Neural cell (in vitro differentiated cells): ENCODE results near the gene CXCL16. TPM values are rescaled to one million over a fixed set of nuclear protein-coding genes. Genes with fewer than 3 reads are reported as not detected.
A peak's percentile ranks its signal among the peaks of the same experiment; 100 is the strongest.

Experiments used
- H2AFZ ChIP-seq: fragments of 200-600, 300-800 bp; sonication (generic), shearing (Covaris generic); 2 replicates; pipeline ENCODE4 v1.6.0; 2014; ENCODE audit warnings: low read depth, mild to moderate bottlenecking, antibody characterized with exemption, low read length, moderate library complexity
- H3F3A ChIP-seq: fragments of 200-600 bp; shearing (Covaris generic); 2 replicates; pipeline ENCODE4 v1.6.1; 2016; ENCODE audit warnings: mild to moderate bottlenecking, moderate library complexity, mixed read lengths, antibody characterized with exemption, low read length; ENCODE audit not compliant: insufficient read depth, poor library complexity, severe bottlenecking
- H3K27ac ChIP-seq: fragments of 200-600, 300-800 bp; sonication (generic), shearing (Covaris generic); 2 replicates; pipeline ENCODE4 v1.5.1; 2014; ENCODE audit warnings: mild to moderate bottlenecking, low read length, moderate library complexity
- H3K27me3 ChIP-seq: fragments of 300-800, 200-600 bp; sonication (generic), shearing (Covaris generic); 2 replicates; pipeline ENCODE4 v1.6.0; 2014; ENCODE audit warnings: mild to moderate bottlenecking, low read depth, low read length, moderate library complexity; ENCODE audit not compliant: insufficient read depth
- H3K36me3 ChIP-seq: fragments of 300-800, 200-600 bp; sonication (generic), shearing (Covaris generic); 2 replicates; pipeline ENCODE4 v1.5.1; 2014; ENCODE audit warnings: mild to moderate bottlenecking, antibody characterized with exemption, low read length, moderate library complexity; ENCODE audit not compliant: insufficient read depth
- H3K4me2 ChIP-seq: fragments of 300-800, 200-600 bp; sonication (generic), shearing (Covaris generic); 2 replicates; pipeline ENCODE4 v1.6.0; 2014; ENCODE audit warnings: mild to moderate bottlenecking, low read length
- H3K4me3 ChIP-seq: fragments of 300-800, 200-600 bp; sonication (generic), shearing (Covaris generic); 2 replicates; pipeline ENCODE4 v1.5.1; 2014; ENCODE audit warnings: mild to moderate bottlenecking, low read length, moderate library complexity
- H3K79me2 ChIP-seq: fragments of 200-600 bp; shearing (Covaris generic); replicated peaks from 2 replicates; pipeline ENCODE4 v1.6.0; 2014; ENCODE audit warnings: mild to moderate bottlenecking, low read length, moderate library complexity; ENCODE audit not compliant: insufficient read depth
- H3K9ac ChIP-seq: fragments of 300-800, 200-600 bp; sonication (generic), shearing (Covaris generic); 2 replicates; pipeline ENCODE4 v1.6.1; 2016; ENCODE audit warnings: mild to moderate bottlenecking, low read length, mixed read lengths
- H3K9me2 ChIP-seq: fragments of 200-600 bp; shearing (Covaris generic); 2 replicates; pipeline ENCODE4 v1.6.1; 2016; ENCODE audit warnings: mild to moderate bottlenecking, low read length, mixed read lengths; ENCODE audit not compliant: insufficient read depth
- H3K9me3 ChIP-seq: fragments of 200-600, 300-800 bp; sonication (generic), shearing (Covaris generic); 2 replicates; pipeline ENCODE4 v1.6.1; 2016; ENCODE audit warnings: mild to moderate bottlenecking, mixed run types, low read length, moderate library complexity, mixed read lengths
- H4K20me1 ChIP-seq: fragments of 200-600 bp; shearing (Covaris generic); 2 replicates; pipeline ENCODE4 v1.6.1; 2016; ENCODE audit warnings: mild to moderate bottlenecking, mixed run types; ENCODE audit not compliant: insufficient read depth
- CTCF ChIP-seq: fragments of 450-650 bp; IDR thresholded peaks from 2 replicates; pipeline ENCODE4 v1.5.1; 2014; ENCODE audit warnings: antibody characterized with exemption, mild to moderate bottlenecking, moderate library complexity; ENCODE audit not compliant: poor library complexity, severe bottlenecking
- EP300 ChIP-seq: fragments of 450-650 bp; conservative IDR thresholded peaks from 2 replicates; pipeline ENCODE4 v1.6.1; 2014; ENCODE audit warnings: antibody characterized with exemption, mild to moderate bottlenecking, moderate library complexity; ENCODE audit not compliant: poor library complexity, severe bottlenecking
- EZH2 ChIP-seq: fragments of 200-600, 300-800 bp; shearing (Covaris generic), sonication (generic); IDR thresholded peaks from 2 replicates; pipeline ENCODE4 v1.6.1; 2014; ENCODE audit warnings: antibody characterized with exemption, low read length, borderline replicate concordance, mild to moderate bottlenecking; ENCODE audit not compliant: insufficient read depth, poor library complexity, severe bottlenecking
- MXI1 ChIP-seq: fragments of 450-650 bp; conservative IDR thresholded peaks from 2 replicates; pipeline ENCODE4 v1.6.1; 2014; ENCODE audit warnings: antibody characterized with exemption, mild to moderate bottlenecking; ENCODE audit not compliant: poor library complexity, severe bottlenecking
- POLR2AphosphoS5 ChIP-seq: IDR thresholded peaks from 2 replicates; pipeline ENCODE4 v1.6.1; 2012
- RAD21 ChIP-seq: fragments of 450-650 bp; conservative IDR thresholded peaks from 2 replicates; pipeline ENCODE4 v1.6.1; 2014; ENCODE audit warnings: antibody characterized with exemption, mild to moderate bottlenecking, moderate library complexity
- SMC3 ChIP-seq: fragments of 450-650 bp; conservative IDR thresholded peaks from 2 replicates; pipeline ENCODE4 v1.6.1; 2014; ENCODE audit warnings: antibody characterized with exemption, mild to moderate bottlenecking, moderate library complexity; ENCODE audit not compliant: poor library complexity
- TAF1 ChIP-seq: IDR thresholded peaks from 2 replicates; pipeline ENCODE4 v1.6.1; 2012; ENCODE audit warnings: low read depth
- polyA plus RNA-seq: library from polyadenylated mRNA; depleted of rRNA; stranded (reverse); fragments of >200 nt; gene quantifications from 2 replicates; pipeline ENCODE4 v1.2.3, GENCODE V29; 2014
- TF ChIP-seq, protein P1 (sequence below): IDR thresholded peaks from 2 replicates; pipeline ENCODE4 v1.6.1; 2012; ENCODE audit warnings: borderline replicate concordance

CXCL16 gene
- polyA plus RNA-seq, 1 donor from 2014 or later: not detected

DNA sequence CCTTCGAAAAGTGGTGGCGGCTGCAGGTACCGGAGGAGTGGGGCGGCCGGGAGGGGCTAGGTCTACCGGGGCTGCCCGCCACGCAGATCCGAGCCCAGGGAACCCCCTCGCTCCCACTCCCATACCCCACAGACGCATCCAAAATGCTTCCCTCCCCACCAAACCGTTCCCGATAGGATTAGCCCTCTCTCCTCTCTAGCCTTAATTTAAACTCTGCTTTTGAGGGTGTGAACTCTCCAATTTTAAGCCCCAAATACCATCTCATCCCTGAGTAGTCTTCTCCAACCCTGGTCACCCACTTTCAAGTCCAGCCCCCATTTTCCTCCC is 260 bp upstream of the CXCL16 start:
- TF ChIP-seq TAF1 (no peak), MXI1 (no peak), POLR2AphosphoS5 (no peak), EZH2 (no peak), CTCF (no peak), SMC3 (no peak), RAD21 (no peak), EP300 (no peak)
- TF ChIP-seq, protein P1, sequence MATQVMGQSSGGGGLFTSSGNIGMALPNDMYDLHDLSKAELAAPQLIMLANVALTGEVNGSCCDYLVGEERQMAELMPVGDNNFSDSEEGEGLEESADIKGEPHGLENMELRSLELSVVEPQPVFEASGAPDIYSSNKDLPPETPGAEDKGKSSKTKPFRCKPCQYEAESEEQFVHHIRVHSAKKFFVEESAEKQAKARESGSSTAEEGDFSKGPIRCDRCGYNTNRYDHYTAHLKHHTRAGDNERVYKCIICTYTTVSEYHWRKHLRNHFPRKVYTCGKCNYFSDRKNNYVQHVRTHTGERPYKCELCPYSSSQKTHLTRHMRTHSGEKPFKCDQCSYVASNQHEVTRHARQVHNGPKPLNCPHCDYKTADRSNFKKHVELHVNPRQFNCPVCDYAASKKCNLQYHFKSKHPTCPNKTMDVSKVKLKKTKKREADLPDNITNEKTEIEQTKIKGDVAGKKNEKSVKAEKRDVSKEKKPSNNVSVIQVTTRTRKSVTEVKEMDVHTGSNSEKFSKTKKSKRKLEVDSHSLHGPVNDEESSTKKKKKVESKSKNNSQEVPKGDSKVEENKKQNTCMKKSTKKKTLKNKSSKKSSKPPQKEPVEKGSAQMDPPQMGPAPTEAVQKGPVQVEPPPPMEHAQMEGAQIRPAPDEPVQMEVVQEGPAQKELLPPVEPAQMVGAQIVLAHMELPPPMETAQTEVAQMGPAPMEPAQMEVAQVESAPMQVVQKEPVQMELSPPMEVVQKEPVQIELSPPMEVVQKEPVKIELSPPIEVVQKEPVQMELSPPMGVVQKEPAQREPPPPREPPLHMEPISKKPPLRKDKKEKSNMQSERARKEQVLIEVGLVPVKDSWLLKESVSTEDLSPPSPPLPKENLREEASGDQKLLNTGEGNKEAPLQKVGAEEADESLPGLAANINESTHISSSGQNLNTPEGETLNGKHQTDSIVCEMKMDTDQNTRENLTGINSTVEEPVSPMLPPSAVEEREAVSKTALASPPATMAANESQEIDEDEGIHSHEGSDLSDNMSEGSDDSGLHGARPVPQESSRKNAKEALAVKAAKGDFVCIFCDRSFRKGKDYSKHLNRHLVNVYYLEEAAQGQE: no peak

GRCh38 chr17:4738136-4739121 is 1.3 kb downstream of the CXCL16 start:
- Histone ChIP-seq H3K27me3 (peaks cover 60% of the 10 kb centered on the region), H3K36me3 (no peaks in the 10 kb centered on the region), H3K27ac (no peak overlapping the region), H3K4me2 (no peak overlapping the region), H3K9me3 (no peaks in the 10 kb centered on the region), H3K79me2 (no peaks in the 10 kb centered on the region), H4K20me1 (no peaks in the 10 kb centered on the region), H2AFZ (no peak overlapping the region), H3K9me2 (no peaks in the 10 kb centered on the region), H3K4me3 (peak overlapping the region; percentile 60), H3K9ac (no peak overlapping the region), H3F3A (no peaks in the 10 kb centered on the region)
- no peak for TF ChIP-seq CTCF
- no peak for TF ChIP-seq MXI1
- no peak for TF ChIP-seq SMC3
- TF ChIP-seq RAD21: no peak
- TF ChIP-seq, protein P1: no peak

More for the DNA sequence above, 260 bp upstream of the CXCL16 start:
- no peaks in the 10 kb centered on the region for H3K9me3 ChIP-seq
- no peaks in the 10 kb centered on the region for H3K79me2 ChIP-seq
- H3K36me3 ChIP-seq: no peaks in the 10 kb centered on the region
- H3K27ac ChIP-seq: no peak overlapping the region
- no peak overlapping the region for H2AFZ ChIP-seq
- H4K20me1 ChIP-seq: no peaks in the 10 kb centered on the region
- no peak overlapping the region for H3K9ac ChIP-seq
- H3K4me3 ChIP-seq: no peak overlapping the region
- no peak overlapping the region for H3K4me2 ChIP-seq
- peaks cover 71% of the 10 kb centered on the region for H3K27me3 ChIP-seq
- H3K9me2 ChIP-seq: no peaks in the 10 kb centered on the region
- no peaks in the 10 kb centered on the region for H3F3A ChIP-seq
